Glutamatergic neuron (in vitro differentiated cells): Measurements from ENCODE around the gene EMC8. TPM values are rescaled to one million over a fixed set of nuclear protein-coding genes. Genes with fewer than 3 reads are reported as not detected.

Source experiments
- DNase-seq: peaks from one replicate; pipeline ENCODE4 v3.0.0; 2022
- H3K27ac Mint-ChIP-seq: one replicate; pipeline ENCODE4 v1.8.0; 2020; ENCODE audit warnings: mild to moderate bottlenecking, mixed read lengths, inconsistent platforms; ENCODE audit not compliant: unreplicated experiment
- H3K27me3 Mint-ChIP-seq: one replicate; pipeline ENCODE4 v1.8.0; 2020; ENCODE audit warnings: mild to moderate bottlenecking, moderate library complexity, mixed read lengths, inconsistent platforms; ENCODE audit not compliant: unreplicated experiment
- H3K36me3 Mint-ChIP-seq: one replicate; pipeline ENCODE4 v1.8.0; 2020; ENCODE audit warnings: mild to moderate bottlenecking, mixed read lengths, inconsistent platforms; ENCODE audit not compliant: unreplicated experiment
- H3K4me1 Mint-ChIP-seq: one replicate; pipeline ENCODE4 v1.8.0; 2020; ENCODE audit warnings: mild to moderate bottlenecking, low read depth, mixed read lengths, inconsistent platforms; ENCODE audit not compliant: unreplicated experiment
- H3K4me3 Mint-ChIP-seq: one replicate; pipeline ENCODE4 v1.8.0; 2020; ENCODE audit warnings: mild to moderate bottlenecking, mixed read lengths, inconsistent platforms; ENCODE audit not compliant: unreplicated experiment
- H3K9me3 Mint-ChIP-seq: one replicate; pipeline ENCODE4 v1.8.0; 2020; ENCODE audit warnings: mild to moderate bottlenecking, moderate library complexity, mixed read lengths, inconsistent platforms; ENCODE audit not compliant: unreplicated experiment
- total RNA-seq: library from RNA; stranded (reverse); fragmentation: NEBNext Ultra II Directional; extraction: Animal tissue kit (Norgen Biotek cat#: 25700); gene quantifications from one replicate; pipeline ENCODE4 v1.2.1, GENCODE V29; 2021; ENCODE audit not compliant: unreplicated experiment
- TF ChIP-seq, protein P1 (sequence below): fragments of 200-600 bp; sonication (generic); IDR thresholded peaks from one replicate; pipeline ENCODE4 v1.5.0; 2021; ENCODE audit not compliant: partially characterized antibody, unreplicated experiment

The EMC8 gene
- total RNA-seq, 1 donor from 2014 or later = 34.2 TPM

DNA sequence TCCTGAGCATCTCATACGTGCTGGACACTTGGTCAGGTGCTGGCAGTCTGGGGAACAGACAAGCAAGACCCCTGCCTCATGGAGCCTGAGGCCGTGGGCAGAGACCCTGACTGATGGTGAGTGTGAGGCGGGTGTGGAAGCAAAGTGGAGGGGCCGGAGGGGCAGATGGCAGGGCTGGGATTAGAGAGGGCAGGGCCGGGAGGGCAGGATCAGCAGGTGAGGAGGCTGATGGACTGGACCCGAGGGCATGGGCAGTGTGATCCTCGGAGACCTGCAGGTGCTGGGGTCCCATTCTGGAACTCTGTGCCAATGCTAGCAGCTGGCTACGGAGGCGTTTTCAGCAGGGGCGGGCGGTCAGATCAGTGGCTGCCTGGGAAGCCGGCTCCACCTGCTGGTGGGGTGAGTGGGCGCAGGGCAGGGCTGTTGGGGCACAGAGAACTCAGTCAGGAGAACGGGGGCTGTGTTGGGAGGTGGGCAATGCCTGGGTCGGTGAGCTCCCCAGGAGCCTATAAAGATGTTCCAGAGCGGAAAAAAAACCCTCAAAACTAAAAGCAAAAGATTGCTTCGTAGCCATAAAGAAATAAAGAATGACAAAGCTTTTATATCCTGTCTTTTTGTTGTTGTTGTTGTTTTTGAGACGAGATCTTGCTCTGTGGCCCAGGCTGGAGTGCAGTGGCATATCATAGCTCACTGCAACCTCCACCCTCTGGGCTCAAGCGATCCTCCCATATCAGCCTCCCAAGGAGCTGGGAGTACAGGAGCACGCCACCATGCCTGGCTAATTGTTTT lies 39.5 kb downstream of the EMC8 start:
- TF ChIP-seq, protein P1, sequence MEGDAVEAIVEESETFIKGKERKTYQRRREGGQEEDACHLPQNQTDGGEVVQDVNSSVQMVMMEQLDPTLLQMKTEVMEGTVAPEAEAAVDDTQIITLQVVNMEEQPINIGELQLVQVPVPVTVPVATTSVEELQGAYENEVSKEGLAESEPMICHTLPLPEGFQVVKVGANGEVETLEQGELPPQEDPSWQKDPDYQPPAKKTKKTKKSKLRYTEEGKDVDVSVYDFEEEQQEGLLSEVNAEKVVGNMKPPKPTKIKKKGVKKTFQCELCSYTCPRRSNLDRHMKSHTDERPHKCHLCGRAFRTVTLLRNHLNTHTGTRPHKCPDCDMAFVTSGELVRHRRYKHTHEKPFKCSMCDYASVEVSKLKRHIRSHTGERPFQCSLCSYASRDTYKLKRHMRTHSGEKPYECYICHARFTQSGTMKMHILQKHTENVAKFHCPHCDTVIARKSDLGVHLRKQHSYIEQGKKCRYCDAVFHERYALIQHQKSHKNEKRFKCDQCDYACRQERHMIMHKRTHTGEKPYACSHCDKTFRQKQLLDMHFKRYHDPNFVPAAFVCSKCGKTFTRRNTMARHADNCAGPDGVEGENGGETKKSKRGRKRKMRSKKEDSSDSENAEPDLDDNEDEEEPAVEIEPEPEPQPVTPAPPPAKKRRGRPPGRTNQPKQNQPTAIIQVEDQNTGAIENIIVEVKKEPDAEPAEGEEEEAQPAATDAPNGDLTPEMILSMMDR = peak; percentile 28
- Mint-ChIP-seq H3K36me3 (no peaks in the 10 kb centered on the region), H3K4me1 (peaks cover 1% of the 10 kb centered on the region), H3K27me3 (peaks cover 3% of the 10 kb centered on the region), H3K9me3 (peaks cover 1% of the 10 kb centered on the region), H3K27ac (no peak overlapping the region), H3K4me3 (no peak overlapping the region)
- no peak for DNase-seq

DNA sequence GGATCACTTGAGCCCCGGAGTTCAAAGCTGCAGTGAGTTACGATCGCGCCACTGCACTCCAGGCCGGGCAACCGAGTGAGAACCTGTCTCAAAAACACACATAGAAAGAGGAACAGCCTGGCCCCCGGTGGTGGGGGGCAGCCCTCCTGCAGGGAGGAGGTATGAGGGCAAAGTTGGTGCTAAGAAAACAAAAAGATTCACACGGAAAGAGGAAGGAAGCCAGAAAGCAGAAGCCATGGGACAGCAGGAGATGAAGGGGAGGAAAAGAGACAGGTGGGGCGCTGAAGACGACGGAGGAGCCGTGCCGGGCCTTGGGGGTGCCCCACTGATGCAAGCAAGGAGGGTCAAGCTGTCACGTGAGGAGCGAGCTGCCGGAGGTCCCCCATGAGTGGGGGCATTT lies 40.2 kb downstream of the EMC8 start:
- Mint-ChIP-seq H3K4me1 (peaks cover 1% of the 10 kb centered on the region), H3K9me3 (peaks cover 1% of the 10 kb centered on the region), H3K36me3 (no peaks in the 10 kb centered on the region), H3K27ac (no peak overlapping the region), H3K27me3 (peaks cover 3% of the 10 kb centered on the region), H3K4me3 (no peak overlapping the region)
- no peak for DNase-seq
- TF ChIP-seq, protein P1 = no peak

DNA sequence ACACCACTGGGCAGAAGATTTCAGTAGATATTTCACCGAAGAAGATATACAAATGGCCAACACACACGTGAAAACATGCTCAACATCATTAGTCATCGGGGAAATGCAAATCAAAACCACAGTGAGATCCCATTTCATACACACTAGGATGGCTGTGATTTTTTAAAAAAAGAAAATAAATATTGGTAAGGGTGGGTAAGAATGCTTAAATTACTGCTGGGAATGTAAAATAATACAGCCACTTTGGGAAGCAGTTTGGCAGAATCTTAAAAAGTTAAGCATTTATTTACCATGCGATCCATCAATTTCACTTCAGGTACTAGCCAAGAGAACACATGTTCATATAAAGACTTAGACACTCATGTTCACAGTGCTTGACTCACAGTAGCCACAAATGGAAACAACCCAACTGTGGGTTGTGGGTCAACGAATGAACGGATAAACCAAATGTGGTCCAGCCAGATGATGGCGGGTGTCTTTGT lies 42.0 kb downstream of the EMC8 start:
- peaks cover 3% of the 10 kb centered on the region for H3K27me3 Mint-ChIP-seq
- no peak overlapping the region for H3K27ac Mint-ChIP-seq
- H3K4me3 Mint-ChIP-seq = no peak overlapping the region
- no peaks in the 10 kb centered on the region for H3K36me3 Mint-ChIP-seq
- TF ChIP-seq, protein P1 = no peak
- DNase-seq = no peak
- peaks cover 9% of the 10 kb centered on the region for H3K4me1 Mint-ChIP-seq
- H3K9me3 Mint-ChIP-seq = peaks cover 1% of the 10 kb centered on the region

DNA sequence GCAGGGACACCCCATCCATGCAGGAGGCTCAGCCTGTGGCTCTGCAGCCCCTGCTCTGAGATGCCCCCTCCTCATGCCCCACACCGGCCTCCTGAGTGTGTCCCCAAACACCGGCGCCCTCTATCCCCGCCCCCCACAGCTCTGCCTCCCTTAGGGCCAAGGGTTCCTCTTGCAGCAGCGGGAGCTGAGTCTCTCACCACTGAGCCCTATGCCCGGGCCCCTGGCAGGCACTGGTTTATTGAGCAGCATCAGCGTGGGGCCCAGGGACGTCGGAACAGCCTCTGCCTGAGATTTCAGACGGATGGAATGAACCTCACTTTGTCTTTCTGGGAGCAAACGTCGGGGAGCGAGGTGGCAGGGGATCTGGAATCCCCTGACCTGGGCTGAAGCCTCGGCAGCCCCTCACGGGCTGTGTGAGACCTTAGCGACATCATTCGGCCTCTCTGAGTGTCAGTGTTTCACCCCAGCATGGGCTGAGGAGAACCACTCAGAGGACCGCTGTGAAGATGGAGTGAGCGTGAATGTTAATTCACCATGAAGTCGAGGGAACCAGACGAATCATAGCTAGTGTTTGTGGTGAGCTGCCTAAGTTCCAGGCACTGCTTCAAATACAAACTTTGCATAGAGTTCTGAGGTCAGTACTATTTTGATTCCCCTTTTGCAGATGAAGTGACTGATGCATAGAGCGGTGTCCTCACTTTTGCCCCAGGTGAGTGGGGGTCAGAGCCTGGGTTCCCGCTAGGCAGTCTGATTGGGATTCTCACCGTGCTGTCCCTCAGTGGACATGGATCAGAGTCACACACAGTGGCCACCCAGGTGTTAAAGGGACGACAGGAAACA lies 43.2 kb downstream of the EMC8 start:
- Mint-ChIP-seq H3K36me3 (no peaks in the 10 kb centered on the region), H3K4me3 (no peak overlapping the region), H3K4me1 (peaks cover 9% of the 10 kb centered on the region), H3K27ac (no peak overlapping the region), H3K27me3 (peaks cover 3% of the 10 kb centered on the region), H3K9me3 (no peaks in the 10 kb centered on the region)
- no peak for DNase-seq
- TF ChIP-seq, protein P1 = no peak
